NT2/D1 (cell line): Measurements from ENCODE around the gene PROB1.
"Not testable (repeated sequence)": the region's sequence is repeated elsewhere in the genome, so short reads cannot be mapped to it uniquely, and the experiment has no call there.

Experiments
- DNase-seq: peaks from one replicate; pipeline ENCODE4 v3.0.0-alpha.2; 2011; ENCODE audit warnings: low read depth, low spot score
- H3K27me3 ChIP-seq: 2 replicates; pipeline ENCODE4 v1.6.0; 2011; ENCODE audit warnings: mild to moderate bottlenecking; ENCODE audit not compliant: insufficient read length, insufficient read depth
- H3K36me3 ChIP-seq: 2 replicates; pipeline ENCODE4 v1.6.1; 2011; ENCODE audit warnings: mild to moderate bottlenecking, low read length, mixed read lengths; ENCODE audit not compliant: insufficient read depth, insufficient read length
- H3K4me1 ChIP-seq: 2 replicates; pipeline ENCODE4 v1.5.1; 2011; ENCODE audit not compliant: insufficient read depth, insufficient read length
- H3K4me3 ChIP-seq: 2 replicates; pipeline ENCODE4 v1.5.1; 2011; ENCODE audit warnings: low read depth; ENCODE audit not compliant: insufficient read length
- H3K9ac ChIP-seq: 2 replicates; pipeline ENCODE4 v1.6.0; 2011; ENCODE audit warnings: low read depth; ENCODE audit not compliant: insufficient read length
- H3K9me3 ChIP-seq: 2 replicates; pipeline ENCODE4 v1.5.1; 2011; ENCODE audit warnings: mild to moderate bottlenecking, low read length; ENCODE audit not compliant: insufficient read depth
- SUZ12 ChIP-seq: IDR thresholded peaks from 2 replicates; pipeline ENCODE4 v1.6.1; 2011; ENCODE audit not compliant: insufficient read length, insufficient read depth; ENCODE audit errors: extremely low read depth
- YY1 ChIP-seq: IDR thresholded peaks from 2 replicates; pipeline ENCODE4 v1.6.1; 2011; ENCODE audit not compliant: insufficient read length, insufficient read depth
- ZNF274 ChIP-seq: IDR thresholded peaks from 2 replicates; pipeline ENCODE4 v1.6.1; 2011; ENCODE audit warnings: mild to moderate bottlenecking, low read depth, low read length

Gene PROB1

GRCh38 chr5:139390639-139391569, 4.0 kb downstream of the PROB1 start:
- peaks cover 5% of the 10 kb centered on the region for H3K36me3 ChIP-seq
- peaks cover 11% of the 10 kb centered on the region for H3K4me1 ChIP-seq
- no peak for DNase-seq
- peaks cover 10% of the 10 kb centered on the region; the same call in 1 of the 2 replicates for H3K9me3 ChIP-seq
- H3K27me3 ChIP-seq, result peaks cover 16% of the 10 kb centered on the region
- no peak overlapping the region for H3K4me3 ChIP-seq
- TF ChIP-seq SUZ12 (no peak), YY1 (no peak), ZNF274 (no peak)
- H3K9ac ChIP-seq, result no peak overlapping the region

- DNase-seq, result no peak
- peaks cover 16% of the 10 kb centered on the region for H3K27me3 ChIP-seq
- no peak within 1 kb of the TSS for H3K4me3 ChIP-seq
- H3K9ac ChIP-seq, result no peak within 1 kb of the TSS
- H3K4me1 ChIP-seq, result peaks cover 4% of the 10 kb centered on the region
- H3K9me3 ChIP-seq, result peaks cover 10% of the 10 kb centered on the region; the same call in 1 of the 2 replicates
- H3K36me3 ChIP-seq, result peaks cover 5% of the 10 kb centered on the region
- no peak for TF ChIP-seq YY1
- TF ChIP-seq SUZ12, result no peak
- TF ChIP-seq ZNF274, result no peak
These were observed 4.9 kb downstream of the PROB1 start, which contains the start of gene MZB1 for GRCh38 chr5:139389701-139390638. MZB1 (minus strand) TSS chr5:139389913; CDS start chr5:139389856, 57 bp downstream.

DNA sequence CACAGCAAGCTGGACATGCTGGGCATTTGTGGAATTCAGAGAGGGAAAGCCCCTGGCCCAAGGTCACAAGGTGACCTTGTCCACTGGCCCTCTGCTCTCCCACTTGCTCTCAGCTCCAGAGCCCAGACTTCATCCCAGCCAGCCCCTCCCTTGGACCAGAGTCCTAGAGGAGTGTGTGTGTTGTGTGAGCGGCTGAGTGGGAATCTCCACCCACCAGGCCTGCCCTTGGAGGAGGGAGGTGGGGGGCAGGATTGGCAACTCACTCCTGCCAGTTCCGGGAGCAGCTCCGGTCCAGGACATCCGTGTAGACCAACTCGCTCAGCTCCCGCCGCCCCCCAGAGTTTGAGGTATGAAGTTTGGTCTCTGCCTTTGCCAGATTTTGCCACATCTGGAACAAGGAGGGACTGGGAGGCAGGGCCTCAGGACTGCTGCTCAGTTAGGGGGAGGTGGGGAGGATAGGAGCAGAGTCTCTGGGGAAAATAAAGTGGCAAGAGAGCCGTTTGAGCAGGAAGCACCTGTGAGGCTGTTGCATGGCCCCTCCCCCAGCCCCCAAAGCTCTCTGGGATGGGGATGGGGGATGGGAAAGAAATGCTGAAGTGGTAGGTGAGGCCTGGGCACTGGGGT, 6.6 kb downstream of the PROB1 start:
- peaks cover 3% of the 10 kb centered on the region for H3K4me1 ChIP-seq
- peaks cover 4% of the 10 kb centered on the region for H3K27me3 ChIP-seq
- peaks cover 5% of the 10 kb centered on the region for H3K36me3 ChIP-seq
- H3K9ac ChIP-seq, result no peak overlapping the region
- peaks cover 10% of the 10 kb centered on the region; the same call in 1 of the 2 replicates for H3K9me3 ChIP-seq
- TF ChIP-seq YY1, result no peak
- no peak for TF ChIP-seq SUZ12
- TF ChIP-seq ZNF274, result no peak
- no peak for DNase-seq
- no peak overlapping the region for H3K4me3 ChIP-seq

GRCh38 chr5:139387611-139388197, 7.2 kb downstream of the PROB1 start:
- Histone ChIP-seq H3K9ac (no peak overlapping the region), H3K4me1 (peaks cover 3% of the 10 kb centered on the region), H3K27me3 (no peaks in the 10 kb centered on the region), H3K4me3 (no peak overlapping the region), H3K36me3 (peaks cover 5% of the 10 kb centered on the region), H3K9me3 (peaks cover 5% of the 10 kb centered on the region; the same call in 1 of the 2 replicates)
- DNase-seq, result no peak
- TF ChIP-seq YY1 (no peak), SUZ12 (no peak), ZNF274 (no peak)

DNA sequence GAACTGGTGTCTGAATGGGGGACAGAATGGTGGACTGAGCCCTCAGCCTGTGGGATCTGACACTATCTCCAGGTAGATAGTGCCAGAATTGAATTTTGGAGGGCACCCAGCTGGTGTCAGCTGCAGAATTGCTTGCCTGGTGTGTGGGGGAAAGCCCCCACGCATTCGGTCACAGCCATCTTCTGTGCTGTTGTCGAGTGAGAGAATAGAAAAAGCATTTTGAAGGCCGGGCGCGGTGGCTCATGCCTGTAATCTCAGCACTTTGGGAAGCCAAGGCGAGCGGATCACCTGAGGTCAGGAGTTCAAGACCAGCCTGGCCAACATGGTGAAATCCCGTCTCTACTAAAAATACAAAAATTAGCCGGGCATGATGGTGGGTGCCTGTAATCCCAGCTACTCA, 7.9 kb downstream of the PROB1 start:
- H3K27me3 ChIP-seq, H3K4me3 ChIP-seq, H3K36me3 ChIP-seq, H3K9me3 ChIP-seq, DNase-seq, H3K4me1 ChIP-seq, H3K9ac ChIP-seq: not testable (repeated sequence)

GRCh38 chr5:139386050-139386438, 8.9 kb downstream of the PROB1 start:
- no peak overlapping the region for H3K9ac ChIP-seq
- TF ChIP-seq ZNF274 (no peak), SUZ12 (no peak), YY1 (no peak)
- peaks cover 10% of the 10 kb centered on the region for H3K4me1 ChIP-seq
- no peak for DNase-seq
- no peak overlapping the region for H3K4me3 ChIP-seq
- H3K36me3 ChIP-seq, result peaks cover 5% of the 10 kb centered on the region
- H3K9me3 ChIP-seq, result no peaks in the 10 kb centered on the region
- no peaks in the 10 kb centered on the region for H3K27me3 ChIP-seq
